Esophagus muscularis mucosa (tissue), 4 donors: ENCODE data around the gene ZNF438.

Experiments
- CTCF ChIP-seq, 3 experiments: fragments of 200-600 bp in 2 of 3; fragments of 450-650 bp in 1 of 3; sonication (generic) in 2 of 3; IDR thresholded peaks; one replicate each; pipeline ENCODE4 v1.5.1; 2017 to 2019; ENCODE audit warnings: antibody characterized with exemption in 3 of 3, mild to moderate bottlenecking in 2 of 3, moderate library complexity in 1 of 3
- EP300 ChIP-seq: sonication (generic); formaldehyde crosslinking; IDR thresholded peaks from one replicate; pipeline ENCODE4 v1.6.1; 2017; ENCODE audit warnings: antibody characterized with exemption
- POLR2A ChIP-seq: fragments of 450-650 bp; IDR thresholded peaks from one replicate; pipeline ENCODE4 v1.6.1; 2017; ENCODE audit warnings: antibody characterized with exemption, moderate library complexity, mild to moderate bottlenecking, low read depth
- POLR2AphosphoS5 ChIP-seq, 2 donors: sonication (generic); formaldehyde crosslinking; IDR thresholded peaks; one replicate each; pipeline ENCODE4 v1.6.1; 2017; ENCODE audit warnings: antibody characterized with exemption in 2 of 2

- TF ChIP-seq CTCF (IDR thresholded peaks at IDR 0.05): no peak
- TF ChIP-seq POLR2A: no peak
- no peak for TF ChIP-seq EP300
- TF ChIP-seq POLR2AphosphoS5 (IDR thresholded peaks at IDR 0.05): no peak
Measured at GRCh38 chr10:30893208-30893607, 138.5 kb downstream of the ZNF438 start.
